ENCODE results near the gene COL4A2.
A peak's percentile ranks its signal among the peaks of the same experiment; 100 is the strongest.

Gene COL4A2

DNA sequence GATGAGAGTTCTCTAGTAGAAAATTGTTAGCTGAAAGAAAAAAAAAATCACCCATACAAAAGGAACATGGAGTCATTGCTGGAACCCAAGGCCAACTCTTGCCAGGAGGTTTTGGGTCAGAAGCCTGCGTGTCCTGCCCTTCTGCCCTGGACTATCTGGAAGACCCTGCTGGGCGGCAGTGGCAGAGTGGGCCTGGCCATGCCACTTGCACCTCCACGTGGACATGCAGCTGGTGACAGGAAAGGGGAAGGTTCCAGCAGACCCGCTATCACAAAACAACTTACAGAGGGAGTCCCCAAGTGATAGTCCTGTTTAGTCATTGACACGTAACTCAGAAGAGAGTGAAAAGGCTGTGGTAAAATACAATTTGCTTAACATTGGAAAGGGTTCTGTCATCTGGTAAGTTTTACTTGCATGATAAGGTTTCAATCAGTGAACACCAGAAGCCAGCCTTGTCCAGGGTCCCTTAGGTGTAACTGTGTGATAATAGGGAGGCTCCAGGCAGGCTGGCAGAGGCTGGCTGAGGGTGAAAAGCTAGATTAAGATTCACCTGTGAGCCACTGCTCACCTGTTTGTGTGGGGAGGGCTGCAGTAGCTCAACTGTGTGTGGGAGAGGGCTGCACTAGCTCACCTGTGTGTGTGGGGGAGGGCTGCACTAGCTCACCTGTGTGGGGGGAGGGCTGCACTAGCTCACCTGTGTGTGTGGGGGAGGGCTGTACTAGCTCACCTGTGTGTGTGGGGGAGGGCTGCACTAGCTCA is 47.8 kb downstream of the COL4A2 start:
- no peak overlapping the region for H3K4me3 ChIP-seq (ENCODE audit: control insufficient read depth, low read depth, low read length)
- no peak for DNase-seq (ENCODE audit: low read depth)
- TF ChIP-seq, protein P1, sequence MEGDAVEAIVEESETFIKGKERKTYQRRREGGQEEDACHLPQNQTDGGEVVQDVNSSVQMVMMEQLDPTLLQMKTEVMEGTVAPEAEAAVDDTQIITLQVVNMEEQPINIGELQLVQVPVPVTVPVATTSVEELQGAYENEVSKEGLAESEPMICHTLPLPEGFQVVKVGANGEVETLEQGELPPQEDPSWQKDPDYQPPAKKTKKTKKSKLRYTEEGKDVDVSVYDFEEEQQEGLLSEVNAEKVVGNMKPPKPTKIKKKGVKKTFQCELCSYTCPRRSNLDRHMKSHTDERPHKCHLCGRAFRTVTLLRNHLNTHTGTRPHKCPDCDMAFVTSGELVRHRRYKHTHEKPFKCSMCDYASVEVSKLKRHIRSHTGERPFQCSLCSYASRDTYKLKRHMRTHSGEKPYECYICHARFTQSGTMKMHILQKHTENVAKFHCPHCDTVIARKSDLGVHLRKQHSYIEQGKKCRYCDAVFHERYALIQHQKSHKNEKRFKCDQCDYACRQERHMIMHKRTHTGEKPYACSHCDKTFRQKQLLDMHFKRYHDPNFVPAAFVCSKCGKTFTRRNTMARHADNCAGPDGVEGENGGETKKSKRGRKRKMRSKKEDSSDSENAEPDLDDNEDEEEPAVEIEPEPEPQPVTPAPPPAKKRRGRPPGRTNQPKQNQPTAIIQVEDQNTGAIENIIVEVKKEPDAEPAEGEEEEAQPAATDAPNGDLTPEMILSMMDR (conservative IDR thresholded peaks at IDR 0.05; ENCODE audit: control insufficient read depth, insufficient read depth, low read depth, low read length): no peak

GRCh38 chr13:110356362-110356761 is 49.3 kb downstream of the COL4A2 start:
- no peak for DNase-seq (ENCODE audit: low read depth)
- H3K4me3 ChIP-seq (ENCODE audit: control insufficient read depth, low read depth, low read length): no peak overlapping the region
- TF ChIP-seq, protein P1 (conservative IDR thresholded peaks at IDR 0.05; ENCODE audit: control insufficient read depth, insufficient read depth, low read depth, low read length): no peak

GRCh38 chr13:110358381-110358780 is 51.3 kb downstream of the COL4A2 start:
- TF ChIP-seq, protein P1 (conservative IDR thresholded peaks at IDR 0.05; ENCODE audit: control insufficient read depth, insufficient read depth, low read depth, low read length): no peak
- no peak for DNase-seq (ENCODE audit: low read depth)
- H3K4me3 ChIP-seq (ENCODE audit: control insufficient read depth, low read depth, low read length): no peak overlapping the region

DNA sequence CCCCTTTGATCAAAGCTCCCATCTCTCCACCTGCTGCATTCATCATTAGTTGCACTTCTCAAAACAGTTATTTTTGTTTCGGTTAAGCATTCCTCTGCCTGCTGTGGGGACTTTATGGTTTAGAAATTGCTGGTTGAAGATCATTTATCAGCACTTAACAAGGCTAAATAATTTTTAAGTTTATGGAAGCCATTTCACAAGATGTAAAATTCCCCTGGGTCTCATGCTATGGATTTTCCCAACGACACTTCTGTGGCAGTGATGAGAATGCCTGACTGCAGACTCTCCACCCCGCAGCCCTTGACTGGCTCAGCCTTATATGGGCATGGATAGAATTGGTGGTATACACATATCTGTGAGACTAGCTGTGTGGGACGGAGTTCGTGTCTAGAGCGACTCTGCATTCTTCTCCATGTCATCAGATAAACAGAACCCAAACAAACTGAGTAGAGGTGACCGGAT is 52.8 kb downstream of the COL4A2 start:
- TF ChIP-seq, protein P1 (conservative IDR thresholded peaks at IDR 0.05; ENCODE audit: control insufficient read depth, insufficient read depth, low read depth, low read length): no peak
- no peak for DNase-seq (ENCODE audit: low read depth)

GRCh38 chr13:110360598-110360997 is 53.5 kb downstream of the COL4A2 start:
- DNase-seq (ENCODE audit: low read depth): no peak
- TF ChIP-seq, protein P1 (conservative IDR thresholded peaks at IDR 0.05; ENCODE audit: control insufficient read depth, insufficient read depth, low read depth, low read length): no peak
- H3K4me3 ChIP-seq (ENCODE audit: control insufficient read depth, low read depth, low read length): no peak overlapping the region

More for the DNA sequence above, 52.8 kb downstream of the COL4A2 start:
- H3K4me3 ChIP-seq (ENCODE audit: control insufficient read depth, low read depth, low read length): no peak overlapping the region

DNA sequence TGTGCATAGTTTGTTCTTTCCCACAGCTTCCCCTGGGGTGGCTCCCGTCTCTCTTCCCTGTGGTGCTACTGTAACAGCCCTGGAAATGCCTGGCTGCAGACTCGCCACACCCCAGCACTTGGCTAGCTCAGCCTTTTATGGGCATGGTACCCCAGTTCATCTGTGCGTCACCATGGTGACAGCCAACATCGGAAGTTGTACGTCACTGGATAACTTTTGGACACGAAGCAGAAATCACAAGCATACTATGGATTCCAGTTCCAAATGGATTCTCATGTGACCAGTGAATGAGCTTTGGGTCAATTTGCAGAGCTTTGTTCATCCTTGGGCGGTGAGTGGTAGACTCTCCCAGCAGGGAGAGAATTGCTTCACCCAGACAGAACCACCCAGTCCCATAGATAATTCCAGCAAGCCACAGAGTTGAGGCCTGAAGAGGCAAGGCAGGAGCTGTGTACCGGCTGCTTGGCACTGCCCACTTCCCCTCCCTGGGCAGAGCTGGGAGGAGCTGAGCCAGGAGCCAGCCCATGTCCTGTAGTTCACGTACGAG is 54.4 kb downstream of the COL4A2 start:
- TF ChIP-seq, protein P1 (conservative IDR thresholded peaks at IDR 0.05; ENCODE audit: control insufficient read depth, insufficient read depth, low read depth, low read length): no peak
- DNase-seq (ENCODE audit: low read depth): peak; percentile 60
- no peak overlapping the region for H3K4me3 ChIP-seq (ENCODE audit: control insufficient read depth, low read depth, low read length)
